MM.1S (cell line): ENCODE results near the gene TPST1.

Experiments
- CTCF ChIP-seq: fragments of 300-600 bp; sonication (generic); IDR thresholded peaks from 2 replicates; pipeline ENCODE4 v1.5.1; 2016; ENCODE audit warnings: antibody characterized with exemption, low read length, mixed read lengths
- EZH2 ChIP-seq: fragments of 300-600 bp; sonication (generic); optimal IDR thresholded peaks from 2 replicates; pipeline ENCODE3; 2017; ENCODE audit warnings: low read depth, mild to moderate bottlenecking, antibody characterized with exemption, low read length, mixed read lengths

- no peak for TF ChIP-seq CTCF
- no peak for TF ChIP-seq EZH2
Measured at GRCh38 chr7:66258409-66258808, 53.3 kb downstream of the TPST1 start.
